HG02763 (cell line): Measurements from ENCODE around the gene HOOK1.

ENCODE experiments used
- ATAC-seq: cut with Tn5 transposase; IDR thresholded peaks from one replicate; pipeline ENCODE4 v1.9.1; 2021; ENCODE audit warnings: mild to moderate bottlenecking, moderate library complexity; ENCODE audit not compliant: unreplicated experiment

HOOK1 gene

DNA sequence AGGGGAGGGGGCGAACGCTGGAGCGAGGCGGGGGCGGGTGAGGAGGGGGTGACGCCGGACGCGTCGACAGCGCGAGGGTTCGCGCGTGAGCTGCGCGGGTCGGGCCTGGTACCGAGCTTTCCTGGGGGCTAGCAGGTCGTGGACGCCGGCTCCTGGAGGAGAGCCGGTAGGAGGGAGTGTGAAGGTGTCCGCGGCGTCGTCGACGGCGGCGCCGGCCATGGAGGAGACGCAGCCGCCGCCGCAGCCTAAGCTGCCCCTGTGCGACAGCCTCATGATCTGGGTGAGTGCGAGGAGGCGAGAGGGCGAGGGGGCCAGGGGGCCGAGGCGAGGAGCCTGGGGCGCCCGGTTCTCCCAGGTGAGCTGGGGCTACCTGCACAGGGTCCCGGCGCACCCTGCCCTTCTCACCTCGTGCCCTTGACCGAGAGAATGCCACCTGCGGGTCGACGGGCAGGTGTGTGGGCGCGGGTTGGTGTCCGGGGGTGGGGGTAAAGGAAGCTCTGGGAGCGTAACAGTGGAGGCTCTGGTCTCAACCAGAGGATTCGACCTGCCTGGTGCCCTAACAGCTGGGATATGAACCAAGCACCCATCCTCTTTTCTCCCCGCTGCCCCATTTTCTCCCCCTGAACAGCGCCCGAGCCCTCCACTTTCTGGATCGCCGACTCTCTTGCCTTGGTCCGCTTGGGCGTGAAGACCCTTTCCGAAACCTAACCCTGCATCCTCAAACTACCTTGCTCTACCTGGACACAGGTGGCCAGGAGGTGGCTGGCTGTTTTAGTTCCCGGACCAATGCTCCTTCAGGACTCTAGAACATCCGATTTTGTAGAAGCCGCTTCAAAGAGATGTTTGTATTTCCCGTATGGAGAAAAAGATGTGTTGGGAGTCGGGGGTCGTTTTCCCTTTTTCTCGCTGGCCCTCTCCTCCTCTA lies at the start of gene HOOK1:
HOOK1 (plus strand) TSS at position 49 of the 925 bp plus-strand sequence; CDS start at position 218, 169 bp downstream.
- ATAC-seq: peak; percentile 23

DNA sequence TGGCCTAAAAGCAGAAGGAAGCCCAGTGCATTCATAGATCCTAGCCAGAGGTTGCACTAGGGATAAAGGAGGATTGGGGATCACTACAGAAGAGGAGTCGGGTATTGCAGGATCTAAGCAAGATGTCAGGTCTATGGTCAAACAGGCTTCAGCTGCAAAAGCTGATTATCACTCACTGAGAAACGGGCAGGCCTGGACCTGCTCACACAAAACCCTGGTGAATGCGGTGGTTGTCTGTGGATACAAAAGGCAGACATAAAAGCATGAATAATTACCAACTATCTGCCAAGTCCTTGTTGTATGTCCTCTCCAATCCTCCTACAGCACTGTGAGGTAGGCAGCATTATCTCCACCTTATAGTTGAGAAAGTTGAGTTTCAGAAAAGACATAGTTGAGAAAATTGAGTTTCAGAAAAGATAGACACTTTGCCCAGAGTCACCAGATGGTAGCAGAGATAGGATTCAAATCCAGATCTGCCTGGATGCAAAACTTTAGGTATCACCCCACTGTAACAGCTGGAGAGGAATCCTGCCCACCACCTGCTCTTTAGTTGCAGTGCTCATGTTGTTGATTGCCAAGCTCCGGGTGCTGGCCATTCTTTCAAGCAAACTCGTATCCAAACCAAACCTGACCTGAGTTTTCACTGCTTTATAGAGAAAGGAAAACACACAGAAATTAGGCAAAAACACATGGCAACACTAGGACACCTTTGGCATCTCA lies 49.6 kb upstream of the HOOK1 start:
- ATAC-seq: no peak

DNA sequence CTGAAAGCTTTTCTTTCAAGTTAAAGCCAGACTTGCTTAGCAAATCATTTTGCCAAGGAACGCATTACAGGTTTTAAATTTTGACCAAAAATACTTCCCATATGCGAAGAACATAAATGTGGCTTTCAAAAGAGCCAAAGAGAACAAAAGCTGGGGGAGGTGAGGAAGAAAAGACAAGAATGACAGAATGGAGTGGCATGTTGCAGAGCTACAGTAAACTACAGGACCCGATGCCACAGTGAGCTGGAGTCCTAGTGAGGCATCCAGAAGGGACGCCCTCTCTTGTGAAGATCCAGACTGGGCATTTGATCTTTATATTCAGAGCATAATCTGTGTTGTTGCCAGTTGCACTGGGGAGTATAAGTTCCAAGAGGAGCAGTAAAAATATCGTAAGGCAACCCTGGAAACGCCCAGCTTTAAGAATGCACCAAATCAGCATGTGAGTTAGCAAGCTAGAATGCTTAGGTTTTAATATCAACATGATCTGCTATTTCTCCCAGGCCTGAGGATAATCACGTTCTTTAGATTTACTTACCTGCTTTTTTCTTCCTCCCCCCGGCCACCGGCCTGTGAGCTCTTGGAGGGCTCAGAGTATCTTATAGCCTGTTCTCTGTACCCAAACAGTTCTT lies 48.4 kb upstream of the HOOK1 start:
- no peak for ATAC-seq

DNA sequence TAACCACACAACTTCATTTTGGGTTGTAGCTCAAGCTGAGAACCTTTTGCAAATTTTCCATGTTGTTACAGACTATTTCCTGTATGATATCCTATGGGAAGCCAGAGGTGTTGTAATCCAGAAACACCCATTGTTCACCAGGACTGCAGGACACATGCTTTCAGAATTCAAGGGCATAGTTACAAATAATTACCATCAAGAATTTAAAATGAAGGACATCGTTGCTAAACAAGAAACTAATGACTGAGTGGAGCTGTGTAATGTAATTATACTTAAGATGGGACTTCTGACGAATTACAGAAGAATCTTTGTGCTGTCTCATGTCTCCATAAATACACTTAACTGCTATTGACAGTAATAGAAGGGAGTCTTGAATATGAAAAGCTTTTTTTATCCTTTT lies 47.6 kb upstream of the HOOK1 start:
- no peak for ATAC-seq

DNA sequence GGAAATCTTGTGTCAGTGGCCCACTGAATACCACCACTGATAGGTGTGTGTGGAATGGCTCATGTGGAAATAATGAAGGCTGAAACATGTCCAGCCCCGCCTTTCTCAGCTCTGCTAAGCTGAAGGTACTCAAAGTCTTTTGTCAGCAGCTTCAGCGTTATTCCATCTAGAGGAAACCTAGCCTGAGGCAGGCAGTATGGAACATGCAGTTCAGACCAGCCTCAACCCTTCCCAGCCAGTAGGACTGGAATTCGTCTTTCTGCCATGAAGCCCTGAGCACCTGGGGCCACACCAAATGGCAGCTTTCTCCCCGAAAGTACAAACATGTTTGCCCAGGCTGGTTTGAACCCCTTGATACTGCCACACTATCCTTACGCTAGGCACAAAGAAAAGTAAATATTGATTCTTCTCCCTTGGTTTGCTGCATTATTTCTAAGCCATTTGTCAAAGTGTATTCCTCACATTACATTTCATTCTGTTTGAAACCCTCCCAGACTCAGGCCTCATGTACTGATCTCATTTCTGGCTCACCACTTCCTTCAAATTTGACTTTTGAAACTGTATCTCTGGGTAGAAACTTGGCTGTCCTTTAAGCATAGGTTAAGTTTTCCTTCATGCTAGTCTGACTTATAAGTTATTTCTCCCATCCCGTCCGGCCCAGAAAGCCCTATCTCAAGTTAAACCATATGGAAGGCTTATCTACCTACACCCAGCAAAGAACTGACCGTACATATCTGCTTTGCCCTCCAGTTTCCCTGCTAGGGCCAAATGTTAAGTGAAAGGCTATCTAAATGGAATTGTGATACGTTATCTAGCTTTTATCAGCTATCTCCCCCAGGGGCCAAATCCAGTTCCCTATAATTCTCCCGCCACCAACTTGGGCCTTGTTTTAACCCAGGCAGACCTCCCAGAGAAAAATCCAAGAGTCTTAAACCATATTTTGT lies 45.7 kb upstream of the HOOK1 start:
- ATAC-seq: no peak

DNA sequence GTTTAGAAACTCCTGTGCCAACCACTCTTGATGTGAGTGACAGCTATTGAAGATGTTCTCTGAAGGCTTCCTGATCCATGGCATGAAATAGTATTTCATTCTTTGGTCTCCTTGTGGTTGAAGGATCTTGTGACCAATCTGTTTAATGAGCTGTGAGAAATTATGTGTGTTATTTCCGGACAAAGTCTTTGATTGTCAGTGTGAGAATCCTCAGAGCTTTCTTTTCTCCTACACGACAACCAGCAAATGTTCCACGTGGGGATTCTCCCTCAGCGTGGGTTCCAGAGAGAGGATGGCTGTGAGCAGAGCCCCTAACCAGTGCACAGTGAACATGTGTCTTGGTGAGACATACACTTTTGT lies 45.0 kb upstream of the HOOK1 start:
- ATAC-seq: no peak

DNA sequence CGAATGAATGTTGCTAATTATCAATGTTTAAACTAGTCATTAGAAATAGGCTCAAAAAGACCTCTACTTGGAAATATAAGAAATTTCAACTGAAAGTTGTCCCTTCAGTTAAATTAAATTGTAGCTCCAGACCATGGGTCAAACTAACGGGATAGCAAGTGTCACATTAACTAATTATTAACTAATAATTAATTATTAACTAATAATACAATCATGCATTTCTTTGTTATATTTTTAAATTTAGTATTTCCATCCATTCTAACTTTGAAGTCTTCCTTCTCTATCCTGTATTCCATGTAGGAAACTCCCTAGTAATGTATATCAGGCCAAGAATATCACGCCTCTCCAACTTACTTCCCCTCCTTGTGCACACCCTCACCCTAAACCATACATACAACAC lies 43.4 kb upstream of the HOOK1 start:
- no peak for ATAC-seq

DNA sequence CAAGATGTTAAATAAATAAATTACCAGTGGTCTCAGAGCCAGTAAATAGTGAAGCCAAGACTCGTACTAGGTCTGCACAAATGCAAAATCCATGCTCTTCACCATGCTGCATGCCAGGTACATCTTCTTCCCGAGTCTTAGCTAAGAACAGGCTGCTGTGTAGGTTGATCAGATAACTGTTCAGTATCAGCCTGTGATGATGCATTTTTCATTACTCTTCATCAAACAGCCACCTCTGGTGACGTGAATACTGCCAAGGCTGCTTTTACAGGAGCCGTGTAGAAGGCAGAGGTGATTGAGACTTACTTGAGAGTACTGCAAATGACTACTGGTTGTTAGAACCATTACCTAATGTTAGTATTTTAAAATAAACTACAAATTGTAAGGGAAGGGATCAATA lies 39.3 kb upstream of the HOOK1 start:
- ATAC-seq: no peak

DNA sequence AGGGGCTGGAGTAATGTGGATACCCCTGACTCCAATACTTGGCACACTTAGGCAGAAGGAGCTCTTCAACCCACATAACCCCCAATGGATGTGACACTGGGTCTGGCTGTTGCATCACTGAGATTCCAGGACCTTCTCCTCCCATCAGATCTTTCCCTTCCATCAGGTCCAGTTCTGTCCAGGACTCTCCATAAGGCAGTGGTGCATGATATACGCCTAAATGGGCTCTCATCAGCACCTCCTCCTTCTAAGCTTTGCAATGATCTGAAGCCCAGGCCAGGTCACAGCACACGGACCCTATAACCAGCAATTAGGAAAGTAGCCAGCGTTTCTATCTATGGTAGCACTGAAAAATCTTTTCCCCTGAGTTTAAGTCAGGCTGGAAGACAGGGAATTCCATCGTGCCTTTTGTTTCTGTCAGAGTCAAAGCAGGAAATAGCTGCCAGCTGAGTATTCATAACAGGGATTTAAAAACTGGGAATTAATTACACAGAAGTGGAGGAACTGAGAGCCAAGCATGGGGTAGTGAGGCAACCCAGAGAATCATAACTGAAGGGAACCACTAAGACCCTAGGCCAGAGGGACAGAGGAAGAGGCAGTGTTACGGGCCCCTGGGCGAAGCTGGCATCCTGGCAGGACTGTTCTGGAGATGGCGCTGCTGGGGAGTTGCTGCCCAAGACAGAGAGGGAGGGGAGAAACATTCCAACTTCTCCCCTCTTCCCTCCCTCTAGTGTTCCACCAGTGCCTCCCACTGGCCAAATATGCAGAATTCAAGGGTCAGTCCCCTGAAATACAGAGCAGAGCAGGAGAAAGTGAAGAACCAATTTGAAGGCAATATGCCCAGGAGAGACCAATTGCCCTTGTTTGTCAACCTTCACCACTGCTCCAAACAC lies 37.5 kb upstream of the HOOK1 start:
- no peak for ATAC-seq

DNA sequence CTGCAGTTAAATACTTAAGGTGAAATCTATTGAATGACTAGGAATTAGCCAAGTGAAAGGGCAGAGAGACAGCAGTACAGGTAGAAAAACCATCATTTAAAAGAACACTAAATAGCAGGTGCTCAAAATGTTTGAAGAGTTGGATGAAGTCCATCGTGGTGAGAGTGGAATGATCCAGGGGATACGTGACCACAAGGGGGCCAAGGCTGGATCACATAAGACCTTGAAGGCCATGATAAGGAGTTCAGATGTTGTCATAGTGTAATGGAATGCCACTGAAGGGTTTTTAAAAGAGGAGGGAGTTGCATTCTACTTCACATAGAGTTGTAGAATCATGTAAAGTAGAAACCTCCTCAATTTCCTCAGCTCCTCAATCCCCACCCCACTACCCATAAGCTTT lies 34.8 kb upstream of the HOOK1 start:
- no peak for ATAC-seq

DNA sequence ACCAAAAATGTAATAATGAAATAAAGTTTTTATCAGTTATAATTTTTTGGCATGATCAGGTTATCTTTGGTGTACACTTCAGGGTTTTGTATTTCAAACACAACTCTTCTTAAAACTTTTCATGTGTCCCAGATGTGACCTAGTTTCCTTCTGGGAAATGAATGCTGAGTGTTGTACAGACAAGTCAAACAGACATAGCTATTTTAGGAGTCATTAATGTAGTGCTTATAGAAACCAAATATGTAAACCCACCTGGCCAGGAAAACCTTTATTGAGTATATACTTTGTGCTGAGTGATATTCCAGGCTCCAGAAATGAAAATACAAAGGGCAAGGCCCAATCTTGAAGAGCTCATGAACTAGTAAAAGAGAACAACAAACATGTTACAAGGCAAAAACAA lies 25.9 kb upstream of the HOOK1 start:
- ATAC-seq: no peak

DNA sequence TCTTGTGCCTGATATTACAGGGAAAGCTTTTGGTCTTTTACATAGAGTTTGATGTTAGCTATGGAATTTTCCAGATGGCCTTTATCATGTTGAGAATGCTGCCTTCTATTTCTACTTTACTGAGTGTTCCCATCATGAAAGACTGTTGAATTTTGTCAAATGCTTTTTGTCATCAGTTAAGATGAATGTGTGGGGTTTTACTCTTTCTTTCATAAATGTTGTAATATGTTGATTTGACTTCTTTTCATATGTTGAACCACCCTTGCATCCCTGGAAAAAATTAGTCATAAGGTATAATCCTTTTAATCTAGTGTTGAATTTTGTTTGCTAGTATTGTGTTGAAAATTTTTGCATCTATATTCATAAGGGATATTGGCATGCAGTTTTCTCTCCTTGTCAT lies 16.1 kb upstream of the HOOK1 start:
- no peak for ATAC-seq

DNA sequence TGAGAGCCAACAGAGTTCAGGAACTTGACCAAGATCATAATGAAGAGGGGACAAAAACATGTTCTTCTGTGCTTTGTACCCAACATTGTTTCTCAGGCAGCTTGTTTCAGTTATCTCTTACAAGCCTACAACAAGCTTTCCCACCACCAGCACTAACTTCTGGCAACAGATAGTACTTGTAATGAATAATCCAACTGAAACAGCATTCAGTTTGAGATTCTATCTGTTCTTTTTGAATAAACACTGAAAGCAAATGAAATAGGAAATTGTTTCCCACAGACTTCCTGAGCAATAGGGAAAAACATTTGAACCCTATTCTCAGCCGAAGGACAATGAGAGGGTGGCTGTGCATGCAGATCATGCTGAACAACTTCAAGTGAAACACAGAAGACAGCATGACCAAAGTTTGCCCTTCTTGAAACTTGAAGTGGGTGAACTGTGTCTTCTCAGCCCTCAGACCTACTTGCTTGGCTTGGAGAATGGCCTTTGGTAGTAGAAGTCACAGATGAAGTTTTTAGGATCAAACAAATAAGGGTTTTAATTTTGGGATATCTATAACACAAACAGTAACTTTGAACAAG lies 11.2 kb upstream of the HOOK1 start:
- no peak for ATAC-seq

DNA sequence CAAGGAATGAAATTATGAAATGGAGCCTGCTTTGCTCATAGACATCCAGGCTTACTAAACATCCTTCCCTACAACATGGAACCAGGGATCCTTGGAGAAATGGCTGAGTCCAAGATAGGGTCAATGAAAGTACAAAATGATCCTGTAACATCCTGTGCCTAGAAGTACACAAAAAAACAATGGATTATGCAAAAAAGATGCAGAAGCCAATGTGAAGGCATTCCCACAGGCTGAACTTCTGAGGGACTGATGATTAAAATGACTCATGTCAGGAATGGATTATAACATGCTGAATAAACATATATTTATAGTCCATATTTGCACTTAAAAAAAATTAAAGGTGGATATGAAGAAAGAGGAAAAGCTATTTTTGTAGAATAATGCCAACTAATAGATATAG lies 10.4 kb upstream of the HOOK1 start:
- ATAC-seq: no peak

DNA sequence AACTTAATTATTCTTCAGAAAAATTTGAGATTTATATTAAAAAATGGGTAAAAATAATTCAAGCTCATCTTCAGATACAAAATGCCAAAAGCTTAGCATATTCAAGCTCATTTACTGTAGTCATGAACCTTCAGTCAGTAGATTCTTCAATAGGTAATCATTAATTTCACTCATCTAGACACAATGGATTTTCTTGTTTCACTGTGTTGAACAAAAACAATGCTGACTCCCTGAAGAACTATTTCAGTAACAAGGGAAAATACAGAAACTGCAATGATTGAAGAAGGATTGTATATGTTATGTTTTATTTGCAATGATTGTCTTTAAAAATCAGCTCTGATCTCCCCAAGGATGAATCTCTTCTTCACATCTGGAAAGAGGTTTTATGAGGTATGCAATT lies 9.2 kb upstream of the HOOK1 start:
- no peak for ATAC-seq

DNA sequence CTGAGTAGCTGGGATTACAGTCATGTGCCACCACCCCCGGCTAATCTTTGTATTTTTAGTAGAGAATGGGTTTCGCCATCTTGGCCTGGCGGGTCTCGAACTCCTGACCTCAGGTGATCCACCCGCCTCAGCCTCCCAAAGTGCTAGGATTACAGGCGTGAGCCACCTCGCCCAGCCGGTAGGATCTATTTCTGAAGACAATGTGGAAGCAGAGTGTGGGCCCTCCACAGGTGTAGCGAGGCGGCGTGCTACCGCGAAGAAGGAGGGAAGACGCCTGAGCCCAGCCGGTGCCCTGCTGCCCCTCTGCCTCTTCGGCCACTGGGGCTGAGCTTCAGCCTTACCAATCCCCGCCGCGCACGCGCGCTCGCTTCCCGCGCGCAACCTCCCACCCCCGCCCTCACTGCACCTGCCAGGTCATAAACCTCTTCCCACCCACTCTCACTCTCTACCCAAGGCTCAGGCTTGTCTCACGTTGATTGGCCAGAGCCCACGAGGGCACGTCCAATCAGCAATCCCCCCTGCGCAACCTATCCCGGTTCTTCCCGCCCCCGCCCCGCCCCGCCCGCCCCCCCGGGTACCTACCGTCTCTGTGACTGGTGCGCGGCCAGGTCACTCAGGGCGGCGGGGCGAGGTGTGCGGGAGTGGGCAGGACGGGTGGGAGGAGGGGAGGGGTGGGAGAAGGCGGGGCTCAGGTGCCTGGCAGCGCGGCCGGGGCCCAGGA lies 409 bp upstream of the HOOK1 start:
- ATAC-seq: peak; percentile 98

DNA sequence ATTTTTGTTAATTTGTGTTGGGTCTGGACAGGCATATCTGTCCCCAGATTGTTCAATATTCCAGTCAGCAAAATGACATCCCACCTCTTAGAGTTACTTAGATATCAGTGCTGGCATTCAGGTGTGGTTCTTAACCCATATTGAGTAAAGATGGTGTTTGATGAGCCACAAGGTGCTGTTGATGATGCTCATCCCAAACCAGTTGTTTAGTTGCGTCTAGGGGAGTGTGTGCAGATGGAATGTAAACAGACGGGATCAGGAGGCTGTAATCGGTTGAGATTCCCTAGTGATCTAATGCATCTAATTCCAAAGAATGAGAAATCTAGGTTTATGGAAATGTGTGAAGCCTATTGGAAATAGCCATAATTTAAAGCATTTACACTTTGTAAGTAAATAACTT lies 1.1 kb downstream of the HOOK1 start:
- no peak for ATAC-seq

DNA sequence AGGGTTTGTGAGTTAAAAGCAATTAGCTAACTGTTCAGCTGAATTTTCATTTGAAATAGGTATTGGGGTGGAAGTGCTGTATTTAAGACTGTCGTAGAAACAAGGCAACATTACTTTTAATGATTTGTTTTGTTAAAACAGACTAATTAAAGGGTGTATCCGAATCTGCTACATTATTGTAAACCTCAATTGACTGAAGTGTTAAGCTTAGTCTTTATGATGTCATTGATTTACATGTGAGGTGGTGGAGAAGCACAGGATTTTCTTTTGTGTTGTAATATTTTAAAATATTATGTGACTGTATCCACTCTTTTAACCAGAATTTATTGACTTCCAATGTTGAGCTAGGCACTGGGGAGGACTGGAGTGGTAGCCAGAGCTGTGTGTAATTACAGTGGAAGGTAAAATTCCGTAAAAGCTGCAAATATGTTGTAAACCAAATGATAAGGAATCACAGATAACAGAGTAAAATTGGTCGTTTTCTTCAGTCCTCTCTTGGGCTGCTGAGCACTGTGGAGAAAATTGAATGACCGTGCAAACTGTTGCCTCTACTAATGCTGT lies 1.6 kb downstream of the HOOK1 start:
- no peak for ATAC-seq
